Natural killer cell treated with Interleukin-12 subunit alpha and Interleukin-12 subunit beta and Interleukin-15 and Interleukin-18, amount 100 ng/mL, for 72 hours (primary cell): ENCODE data around the gene TMC2. TPM values are rescaled to one million over a fixed set of nuclear protein-coding genes. Genes with fewer than 3 reads are reported as not detected.
"Not testable (repeated sequence)": the region's sequence is repeated elsewhere in the genome, so short reads cannot be mapped to it uniquely, and the experiment has no call there.

Experiments used
- ATAC-seq, 2 donors: fragments of 150-1000 bp; cut with Tn5 transposase in 1 of 2; sonication (Bioruptor Pico), chemical (Tn5 transposase) in 1 of 2; 2 replicates each; pipeline ENCODE4 v1.10.0; 2021
- DNase-seq: peaks from one replicate; pipeline ENCODE4 v3.0.0; 2022; ENCODE audit warnings: low spot score
- H3K27ac Mint-ChIP-seq, 2 donors: 1 replicate in 1 of 2; 2 replicates in 1 of 2; pipeline ENCODE4 v1.8.0; 2022; ENCODE audit warnings: mixed read lengths in 2 of 2, mild to moderate bottlenecking in 1 of 2, moderate library complexity in 1 of 2
- H3K27me3 Mint-ChIP-seq, 2 donors: 1 replicate in 1 of 2; 2 replicates in 1 of 2; pipeline ENCODE4 v1.8.0; 2022; ENCODE audit warnings: mixed read lengths in 2 of 2
- H3K36me3 Mint-ChIP-seq: one replicate; pipeline ENCODE4 v1.8.0; 2022; ENCODE audit warnings: mixed read lengths
- H3K4me1 Mint-ChIP-seq, 2 donors: 1 replicate in 1 of 2; 2 replicates in 1 of 2; pipeline ENCODE4 v1.8.0; 2022; ENCODE audit warnings: low read depth in 2 of 2, mixed read lengths in 2 of 2, mild to moderate bottlenecking in 1 of 2
- H3K4me3 Mint-ChIP-seq: one replicate; pipeline ENCODE4 v1.8.0; 2022; ENCODE audit warnings: mixed read lengths
- H3K9me3 Mint-ChIP-seq: 2 replicates; pipeline ENCODE4 v1.8.0; 2022; ENCODE audit warnings: mixed read lengths
- total RNA-seq, 2 donors: library from RNA; stranded (reverse); gene quantifications; one replicate each; pipeline ENCODE4 v1.2.3, GENCODE V29; 2022

Gene TMC2
- total RNA-seq, 2 donors from 2014 or later: not detected

GRCh38 chr20:2519115-2519809 lies 17.1 kb upstream of the TMC2 start:
- no peak overlapping the region for H3K4me3 Mint-ChIP-seq
- DNase-seq (no peak), ATAC-seq (peak; percentile 20 to 43)
- H3K27me3 Mint-ChIP-seq: peaks cover 0 to 2% of the 10 kb centered on the region in 2 donors
- H3K27ac Mint-ChIP-seq: no peak overlapping the region
- no peaks in the 10 kb centered on the region for H3K36me3 Mint-ChIP-seq
- peaks cover 0 to 6% of the 10 kb centered on the region in 2 donors for H3K4me1 Mint-ChIP-seq
- H3K9me3 Mint-ChIP-seq: no peaks in the 10 kb centered on the region

- H3K36me3 Mint-ChIP-seq: no peaks in the 10 kb centered on the region
- ATAC-seq (no peak), DNase-seq (no peak)
- no peak overlapping the region for H3K27ac Mint-ChIP-seq
- H3K4me3 Mint-ChIP-seq: no peak overlapping the region
- no peaks in the 10 kb centered on the region for H3K27me3 Mint-ChIP-seq
- H3K9me3 Mint-ChIP-seq: no peaks in the 10 kb centered on the region
- peaks cover 0 to 12% of the 10 kb centered on the region in 2 donors for H3K4me1 Mint-ChIP-seq
These were observed 15.8 kb upstream of the TMC2 start for GRCh38 chr20:2520617-2521016.

GRCh38 chr20:2521369-2522305 lies 14.7 kb upstream of the TMC2 start:
- Mint-ChIP-seq H3K4me1 (peaks cover 0 to 13% of the 10 kb centered on the region in 2 donors), H3K27ac (no peak overlapping the region), H3K4me3 (no peak overlapping the region), H3K36me3 (no peaks in the 10 kb centered on the region), H3K9me3 (no peaks in the 10 kb centered on the region), H3K27me3 (no peaks in the 10 kb centered on the region)
- no peak for ATAC-seq
- no peak for DNase-seq

GRCh38 chr20:2522826-2523429 lies 13.4 kb upstream of the TMC2 start:
- not testable (repeated sequence) for H3K9me3 Mint-ChIP-seq, DNase-seq, H3K27ac Mint-ChIP-seq, H3K4me3 Mint-ChIP-seq, H3K36me3 Mint-ChIP-seq, H3K27me3 Mint-ChIP-seq, ATAC-seq
- peaks cover 0 to 13% of the 10 kb centered on the region in 2 donors for H3K4me1 Mint-ChIP-seq

GRCh38 chr20:2523919-2524708 lies 12.3 kb upstream of the TMC2 start:
- no peaks in the 10 kb centered on the region for H3K36me3 Mint-ChIP-seq

GRCh38 chr20:2524709-2525506 lies 11.5 kb upstream of the TMC2 start:
- Mint-ChIP-seq H3K9me3 (no peaks in the 10 kb centered on the region), H3K27me3 (no peaks in the 10 kb centered on the region), H3K27ac (peak overlapping the region; percentile 21 to 92), H3K4me3 (peak overlapping the region; percentile 66), H3K4me1 (peaks cover 0 to 17% of the 10 kb centered on the region in 2 donors), H3K36me3 (no peaks in the 10 kb centered on the region)
- ATAC-seq (peak; percentile 67), DNase-seq (no peak)

More at GRCh38 chr20:2523919-2524708, 12.3 kb upstream of the TMC2 start:
- Mint-ChIP-seq H3K9me3 (no peaks in the 10 kb centered on the region), H3K27ac (peak overlapping the region; percentile 21 to 92), H3K4me1 (peaks cover 0 to 13% of the 10 kb centered on the region in 2 donors), H3K4me3 (peak overlapping the region; percentile 66), H3K27me3 (no peaks in the 10 kb centered on the region)
- ATAC-seq (peak; percentile 86 to 88), DNase-seq (peak; percentile 90)

GRCh38 chr20:2526218-2526583 lies 10.2 kb upstream of the TMC2 start:
- peaks cover 0 to 22% of the 10 kb centered on the region in 2 donors for H3K4me1 Mint-ChIP-seq
- H3K9me3 Mint-ChIP-seq, DNase-seq, H3K27ac Mint-ChIP-seq, H3K36me3 Mint-ChIP-seq, H3K27me3 Mint-ChIP-seq, ATAC-seq, H3K4me3 Mint-ChIP-seq: not testable (repeated sequence)

GRCh38 chr20:2527762-2528161 lies 8.6 kb upstream of the TMC2 start:
- no peak overlapping the region for H3K27ac Mint-ChIP-seq
- no peaks in the 10 kb centered on the region for H3K9me3 Mint-ChIP-seq
- ATAC-seq: no peak
- H3K4me1 Mint-ChIP-seq: peaks cover 0 to 19% of the 10 kb centered on the region in 2 donors
- H3K36me3 Mint-ChIP-seq: no peaks in the 10 kb centered on the region
- H3K27me3 Mint-ChIP-seq: peaks cover 0 to 3% of the 10 kb centered on the region in 2 donors
- no peak for DNase-seq
- no peak overlapping the region for H3K4me3 Mint-ChIP-seq

GRCh38 chr20:2528671-2529271 lies 7.6 kb upstream of the TMC2 start:
- ATAC-seq: no peak
- H3K36me3 Mint-ChIP-seq: no peaks in the 10 kb centered on the region
- no peak overlapping the region for H3K27ac Mint-ChIP-seq

GRCh38 chr20:2533118-2533517 lies 3.3 kb upstream of the TMC2 start:
- H3K27ac Mint-ChIP-seq: no peak overlapping the region
- H3K9me3 Mint-ChIP-seq: no peaks in the 10 kb centered on the region
- no peaks in the 10 kb centered on the region for H3K36me3 Mint-ChIP-seq
- peaks cover 0 to 9% of the 10 kb centered on the region in 2 donors for H3K4me1 Mint-ChIP-seq
- H3K4me3 Mint-ChIP-seq: no peak overlapping the region
- H3K27me3 Mint-ChIP-seq: peaks cover 0 to 11% of the 10 kb centered on the region in 2 donors
- ATAC-seq (no peak), DNase-seq (no peak)

More at GRCh38 chr20:2528671-2529271, 7.6 kb upstream of the TMC2 start:
- Mint-ChIP-seq H3K27me3 (peaks cover 0 to 5% of the 10 kb centered on the region in 2 donors), H3K4me1 (peaks cover 0 to 19% of the 10 kb centered on the region in 2 donors), H3K9me3 (no peaks in the 10 kb centered on the region), H3K4me3 (no peak overlapping the region)
- DNase-seq: no peak

GRCh38 chr20:2535711-2536559 lies 438 bp upstream of the TMC2 start:
- no peak for ATAC-seq
- DNase-seq: no peak
- no peak overlapping the region for H3K27ac Mint-ChIP-seq
- H3K4me3 Mint-ChIP-seq: no peak overlapping the region
- no peaks in the 10 kb centered on the region for H3K4me1 Mint-ChIP-seq
- peaks cover 19 to 28% of the 10 kb centered on the region in 2 donors for H3K27me3 Mint-ChIP-seq
- H3K9me3 Mint-ChIP-seq: no peaks in the 10 kb centered on the region
- no peaks in the 10 kb centered on the region for H3K36me3 Mint-ChIP-seq
